DMS53 (cell line): Measurements from ENCODE around the gene GTF3C4.

ENCODE experiments used
- DNase-seq: peaks from one replicate; lab custom pipeline; 2025; lab: John Stamatoyannopoulos, UW

GTF3C4 gene, protein sequence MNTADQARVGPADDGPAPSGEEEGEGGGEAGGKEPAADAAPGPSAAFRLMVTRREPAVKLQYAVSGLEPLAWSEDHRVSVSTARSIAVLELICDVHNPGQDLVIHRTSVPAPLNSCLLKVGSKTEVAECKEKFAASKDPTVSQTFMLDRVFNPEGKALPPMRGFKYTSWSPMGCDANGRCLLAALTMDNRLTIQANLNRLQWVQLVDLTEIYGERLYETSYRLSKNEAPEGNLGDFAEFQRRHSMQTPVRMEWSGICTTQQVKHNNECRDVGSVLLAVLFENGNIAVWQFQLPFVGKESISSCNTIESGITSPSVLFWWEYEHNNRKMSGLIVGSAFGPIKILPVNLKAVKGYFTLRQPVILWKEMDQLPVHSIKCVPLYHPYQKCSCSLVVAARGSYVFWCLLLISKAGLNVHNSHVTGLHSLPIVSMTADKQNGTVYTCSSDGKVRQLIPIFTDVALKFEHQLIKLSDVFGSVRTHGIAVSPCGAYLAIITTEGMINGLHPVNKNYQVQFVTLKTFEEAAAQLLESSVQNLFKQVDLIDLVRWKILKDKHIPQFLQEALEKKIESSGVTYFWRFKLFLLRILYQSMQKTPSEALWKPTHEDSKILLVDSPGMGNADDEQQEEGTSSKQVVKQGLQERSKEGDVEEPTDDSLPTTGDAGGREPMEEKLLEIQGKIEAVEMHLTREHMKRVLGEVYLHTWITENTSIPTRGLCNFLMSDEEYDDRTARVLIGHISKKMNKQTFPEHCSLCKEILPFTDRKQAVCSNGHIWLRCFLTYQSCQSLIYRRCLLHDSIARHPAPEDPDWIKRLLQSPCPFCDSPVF

DNA sequence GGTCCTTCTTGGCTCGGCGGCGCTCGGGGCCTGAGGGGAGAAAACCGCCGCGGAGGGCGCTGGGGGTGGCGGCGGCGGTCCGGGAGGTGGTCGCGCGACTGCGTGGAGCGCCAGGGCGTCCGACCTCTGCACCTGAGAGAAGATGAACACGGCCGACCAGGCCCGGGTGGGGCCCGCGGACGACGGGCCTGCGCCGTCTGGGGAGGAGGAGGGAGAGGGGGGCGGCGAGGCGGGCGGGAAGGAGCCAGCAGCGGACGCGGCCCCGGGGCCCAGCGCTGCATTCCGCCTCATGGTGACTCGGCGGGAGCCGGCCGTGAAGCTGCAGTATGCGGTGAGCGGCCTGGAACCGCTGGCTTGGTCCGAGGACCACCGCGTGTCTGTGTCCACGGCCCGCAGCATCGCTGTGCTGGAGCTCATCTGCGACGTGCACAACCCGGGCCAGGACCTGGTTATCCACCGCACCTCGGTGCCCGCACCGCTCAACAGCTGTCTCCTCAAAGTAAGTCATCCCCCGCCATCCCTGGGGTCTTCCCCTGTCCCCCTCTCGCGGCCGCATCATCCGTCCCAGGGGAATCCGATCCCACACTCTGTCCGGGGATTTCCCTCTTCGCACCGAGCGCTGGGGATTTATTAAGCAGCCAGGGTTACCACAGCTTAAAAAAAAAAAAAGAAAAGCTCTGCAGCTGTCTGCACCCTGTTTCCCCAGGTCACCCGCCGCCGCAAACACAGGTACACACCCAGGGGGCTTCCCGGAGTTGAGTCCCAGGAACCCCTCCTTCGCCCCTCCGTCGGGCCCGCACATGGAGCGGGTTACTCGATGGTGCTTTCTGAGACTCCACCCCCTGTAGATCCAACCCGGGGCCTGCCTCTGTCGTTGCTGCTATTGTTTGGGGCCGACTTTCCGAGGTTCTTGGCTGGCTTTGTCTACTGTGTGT, at the start of gene GTF3C4:
Gene GTF3C4 (plus strand): TSS at position 8 of the 935 bp plus-strand sequence. CDS start 135 bp downstream, at position 143.
- DNase-seq = peak; percentile 79

DNA sequence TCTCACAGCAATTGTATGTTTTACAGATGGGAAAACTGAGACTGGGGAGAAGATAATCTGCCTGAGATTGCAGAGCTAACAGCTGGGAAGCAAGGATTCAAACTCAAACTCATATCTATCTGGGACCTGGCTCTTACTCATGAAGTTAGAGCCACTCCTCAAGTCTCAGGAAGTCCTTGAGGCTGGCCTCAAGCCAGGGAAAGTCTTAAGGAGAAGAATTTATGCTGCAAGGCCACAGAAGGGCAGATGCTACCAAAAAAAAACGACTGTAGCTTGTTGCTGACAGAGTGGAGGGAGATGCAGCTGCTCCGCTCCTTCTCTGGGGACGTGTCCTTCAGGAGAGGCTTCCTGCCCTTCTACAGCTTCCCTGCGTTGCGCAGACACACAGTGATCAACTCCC, 48.1 kb upstream of the GTF3C4 start:
- DNase-seq = no peak

DNA sequence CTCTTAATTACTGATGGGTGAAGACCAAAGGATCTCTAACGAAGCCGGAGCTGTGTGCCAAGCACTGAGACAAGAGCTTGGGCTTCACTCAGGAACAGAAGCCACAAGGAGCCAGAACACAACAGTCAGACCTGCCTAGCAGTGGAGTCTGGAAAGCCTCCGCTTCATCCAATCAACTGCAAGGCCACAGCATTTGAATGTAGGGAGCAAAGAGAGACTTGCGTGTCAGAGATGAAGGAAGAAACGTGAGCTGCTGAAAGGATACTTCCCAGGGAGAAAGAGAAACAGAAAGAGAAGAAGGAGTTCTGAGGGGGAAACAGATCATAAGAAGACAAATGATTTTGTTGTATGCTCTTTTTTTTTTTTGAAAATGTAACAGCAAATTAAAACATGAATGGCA, 44.0 kb upstream of the GTF3C4 start:
- no peak for DNase-seq

DNA sequence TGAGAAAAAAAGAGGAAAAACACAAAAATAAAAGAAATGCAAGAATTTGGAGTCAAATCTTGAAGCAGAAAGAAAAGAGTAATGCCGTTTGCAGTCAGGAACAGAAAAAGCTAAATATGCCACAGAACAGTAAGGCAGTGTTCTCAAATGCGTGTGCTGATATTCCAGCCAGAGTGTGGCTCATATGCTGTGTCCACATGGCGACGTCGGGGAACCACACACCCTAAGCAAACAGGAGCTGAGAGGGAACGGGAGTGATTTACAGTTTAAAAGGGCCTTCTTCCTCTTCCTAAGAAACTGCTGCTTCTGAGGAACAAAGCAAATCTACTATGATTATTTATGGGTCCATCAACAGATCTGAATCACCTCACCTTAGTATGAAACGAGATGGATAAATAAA, 43.2 kb upstream of the GTF3C4 start:
- no peak for DNase-seq

DNA sequence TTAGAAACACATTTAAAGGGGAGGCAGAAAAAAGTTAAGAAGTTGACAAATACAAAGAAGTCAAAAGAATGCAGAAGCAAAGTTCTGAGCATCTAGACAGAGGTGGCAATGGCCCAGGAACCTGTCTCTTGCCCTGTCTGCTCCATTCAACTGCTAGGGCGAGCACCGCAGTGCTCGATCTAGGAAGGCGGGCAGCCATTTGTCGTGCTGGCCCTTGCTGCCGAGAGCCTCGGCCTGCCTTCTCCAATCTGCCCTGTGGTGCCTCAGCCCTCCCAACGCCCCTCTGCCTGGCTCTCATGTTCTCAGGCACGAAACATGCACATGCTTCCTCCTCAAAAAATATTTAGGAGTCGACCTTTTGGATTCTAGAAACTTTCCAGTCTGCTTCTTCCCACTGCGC, 42.7 kb upstream of the GTF3C4 start:
- no peak for DNase-seq

DNA sequence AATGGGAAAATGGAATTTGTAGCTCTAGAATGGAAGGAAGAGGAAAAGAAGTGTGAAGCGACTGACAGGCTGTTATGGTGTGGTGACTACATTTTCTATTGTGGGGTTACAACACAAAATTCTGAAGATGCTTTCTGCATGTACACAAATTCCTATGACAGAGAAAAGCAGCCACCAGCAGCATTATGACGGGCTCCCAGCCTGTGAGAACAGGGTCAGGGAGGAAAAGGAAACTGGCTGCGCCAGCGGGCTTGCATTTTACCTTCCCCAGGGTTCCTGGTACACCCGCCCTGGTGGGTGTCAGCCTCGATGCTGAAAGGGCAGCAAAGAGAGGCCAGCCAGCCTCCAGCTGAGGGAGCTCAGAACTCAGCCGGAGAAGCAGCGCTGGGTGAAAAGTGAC, 41.5 kb upstream of the GTF3C4 start:
- no peak for DNase-seq

DNA sequence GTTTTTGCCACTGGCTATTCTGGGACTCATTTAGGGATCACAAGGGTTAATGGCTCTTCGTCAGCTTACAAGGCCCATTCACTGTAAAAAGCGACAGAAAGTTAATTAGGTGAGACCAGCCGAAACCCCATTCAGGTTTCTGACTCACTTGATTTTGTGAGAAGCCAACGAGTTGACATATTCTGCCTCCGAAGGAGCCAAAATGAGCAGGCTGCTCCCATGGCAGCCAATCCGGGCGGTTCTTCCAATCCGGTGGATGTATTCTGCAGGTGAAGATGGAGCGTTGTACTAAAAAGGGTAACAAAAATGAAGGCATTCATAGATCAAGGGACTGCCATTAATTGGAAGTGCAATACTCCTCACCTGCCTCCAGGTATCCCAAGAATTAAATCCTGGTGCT, 40.1 kb upstream of the GTF3C4 start:
- no peak for DNase-seq

DNA sequence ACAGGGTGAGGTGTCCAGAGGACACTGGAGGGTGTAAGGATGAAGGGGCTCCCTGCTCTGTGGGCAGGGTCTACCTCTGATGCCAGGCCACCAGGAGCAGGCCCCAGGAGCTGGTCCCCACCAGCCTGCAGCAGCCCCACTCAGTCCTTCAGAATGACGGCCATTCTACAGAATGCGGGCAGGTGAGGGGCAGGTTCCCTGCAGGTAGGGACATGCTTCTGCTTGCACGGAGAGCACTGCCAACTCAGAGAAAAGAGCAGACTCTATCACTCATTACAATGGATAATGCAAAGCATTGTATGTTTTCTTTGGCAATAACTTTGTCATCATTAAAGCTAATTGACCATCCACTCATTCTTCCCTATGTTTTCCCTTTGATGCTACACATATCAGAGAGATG, 39.5 kb upstream of the GTF3C4 start:
- no peak for DNase-seq

DNA sequence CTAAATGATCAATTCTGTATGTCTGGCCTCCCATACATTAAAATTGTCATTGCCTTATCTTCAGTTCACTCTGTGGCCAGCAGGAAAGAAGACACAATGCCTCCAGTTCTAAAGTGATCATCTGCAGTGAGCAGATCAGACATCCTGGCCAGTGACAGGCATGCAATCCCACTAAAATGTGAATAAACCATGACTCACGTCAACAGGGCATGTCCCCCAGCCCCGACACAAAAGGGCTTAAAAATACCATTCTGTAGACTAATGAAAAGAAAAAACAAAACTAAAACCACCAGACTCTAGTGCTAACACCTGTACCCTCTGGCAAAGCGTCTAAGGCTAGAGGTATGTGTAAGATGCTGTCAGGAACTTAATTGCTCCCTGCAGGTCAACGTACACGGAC, 39.0 kb upstream of the GTF3C4 start:
- no peak for DNase-seq

DNA sequence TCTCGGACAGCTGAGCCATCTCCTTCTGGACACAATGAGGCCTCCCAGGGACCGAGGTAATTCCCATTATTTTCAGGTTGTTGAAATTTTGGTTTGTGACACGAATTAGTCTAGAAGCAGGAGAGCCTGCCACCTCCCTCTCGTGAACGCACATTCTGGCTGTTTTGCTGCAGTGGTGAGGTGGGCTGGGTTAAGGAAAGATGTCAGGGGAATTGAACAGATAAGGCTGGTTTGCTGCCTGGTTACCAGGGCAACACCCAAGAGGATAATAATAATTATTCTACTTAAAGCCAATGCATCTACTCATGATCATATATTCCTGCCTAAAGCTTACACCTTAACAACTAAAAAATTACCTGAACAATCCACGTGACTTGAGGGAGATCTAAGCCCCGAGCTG, 38.6 kb upstream of the GTF3C4 start:
- no peak for DNase-seq

DNA sequence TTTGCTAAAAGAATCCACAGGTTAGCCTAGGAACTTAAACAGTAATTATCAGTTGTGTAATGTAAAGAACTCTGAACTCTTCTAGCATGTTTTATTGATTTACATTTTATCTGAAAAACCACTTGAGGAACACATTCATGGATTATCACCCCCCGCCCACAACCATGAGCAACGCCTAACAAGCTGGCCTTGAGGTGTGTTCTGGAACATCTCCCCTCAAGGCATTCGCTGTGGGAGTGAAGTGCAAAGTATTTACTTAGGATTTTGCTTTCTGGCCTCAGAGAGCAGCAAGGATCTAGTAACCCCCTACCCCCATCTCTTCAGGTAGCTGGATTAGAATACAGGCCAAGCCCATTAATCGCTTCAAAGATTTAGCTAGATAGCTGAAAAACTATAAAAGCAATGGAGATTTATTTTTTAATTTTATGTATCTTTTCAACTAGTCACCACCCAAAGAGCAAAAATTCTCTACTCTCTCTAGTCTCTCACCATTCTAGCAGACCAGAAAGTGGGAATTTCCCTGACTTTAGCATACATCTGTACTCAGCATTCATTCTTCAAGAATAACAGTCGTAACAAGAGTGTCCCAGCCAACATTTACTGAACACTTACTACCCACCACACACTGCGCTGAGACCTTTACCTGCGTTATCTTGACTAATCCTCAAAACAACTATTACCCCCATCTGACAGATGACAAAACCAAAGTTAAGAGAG, 37.7 kb upstream of the GTF3C4 start:
- no peak for DNase-seq

DNA sequence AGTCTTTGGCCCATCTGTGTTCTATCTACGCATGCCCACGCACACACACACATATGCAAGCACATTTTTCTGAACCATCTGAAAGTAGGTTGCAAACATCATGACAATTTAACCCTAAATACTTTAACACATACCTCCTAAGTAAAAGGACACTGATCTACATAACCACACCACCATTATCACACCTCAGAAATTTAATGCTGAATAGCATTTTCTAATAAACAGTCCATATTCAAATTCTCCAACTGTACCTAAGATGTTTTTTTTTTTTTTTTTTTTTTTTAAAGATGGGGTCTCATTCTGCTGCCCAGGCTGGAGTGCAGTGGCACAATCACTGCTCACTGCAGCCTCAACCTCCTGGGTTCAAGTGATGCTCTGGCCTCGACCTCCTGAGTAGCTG, 35.9 kb upstream of the GTF3C4 start:
- DNase-seq = no peak

DNA sequence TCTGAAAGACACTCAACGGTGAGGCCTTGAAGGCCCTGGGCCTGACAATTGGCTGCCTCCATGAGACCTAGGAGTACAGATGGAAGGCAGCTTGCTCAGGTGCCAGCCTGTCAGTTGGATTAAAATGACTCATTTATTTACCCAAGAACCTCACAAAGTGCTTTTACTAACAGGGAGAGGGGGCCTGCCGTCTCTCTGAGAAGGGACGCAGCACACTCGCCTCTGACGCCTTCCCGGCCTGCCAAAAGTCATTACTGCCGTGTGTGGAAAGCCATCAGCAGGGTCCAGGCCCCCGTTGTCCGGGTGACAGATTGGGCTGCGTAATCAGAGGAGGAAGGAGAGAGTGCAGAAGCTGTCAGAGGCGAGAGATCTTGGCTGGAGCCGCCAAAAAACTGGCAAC, 32.9 kb upstream of the GTF3C4 start:
- peak; percentile 93 for DNase-seq

DNA sequence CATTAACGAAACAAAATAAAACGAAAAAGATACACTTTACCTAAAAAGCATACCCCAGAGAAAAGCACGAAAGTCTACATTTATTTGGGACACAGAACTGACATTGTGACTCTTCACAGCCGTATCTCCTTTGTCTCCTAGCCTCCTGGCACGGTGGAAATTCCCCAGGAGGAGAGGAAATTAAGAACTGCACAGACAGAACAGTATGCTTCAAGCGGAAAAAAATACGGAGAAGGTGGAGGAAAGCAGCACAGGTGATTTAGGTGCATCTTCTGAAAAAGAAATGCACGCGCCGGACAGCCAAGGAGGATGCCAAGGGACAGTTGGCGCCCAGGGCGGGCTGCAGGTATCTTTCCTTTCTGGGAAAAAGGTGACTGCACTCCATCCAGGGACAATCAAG, 32.5 kb upstream of the GTF3C4 start:
- DNase-seq = peak; percentile 63

DNA sequence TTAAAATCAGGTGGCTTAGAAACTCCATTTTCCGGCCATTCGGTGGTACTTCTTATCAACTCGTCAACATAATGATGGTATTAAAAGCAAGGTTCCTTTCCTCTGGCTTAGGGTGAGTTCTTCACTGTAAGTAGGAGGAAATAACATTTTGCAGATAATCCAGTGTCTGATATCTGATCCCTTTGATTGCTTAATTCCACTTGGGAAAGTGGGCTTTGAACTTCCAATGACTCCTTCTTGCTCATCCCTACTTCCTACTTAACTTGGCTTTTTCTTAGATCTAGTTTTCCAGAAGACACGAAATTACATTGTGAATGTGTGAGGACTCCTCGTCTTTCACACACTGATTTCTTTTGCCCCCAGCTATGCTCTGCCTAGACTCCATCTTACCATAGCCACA, 32.0 kb upstream of the GTF3C4 start:
- DNase-seq = peak; percentile 36

DNA sequence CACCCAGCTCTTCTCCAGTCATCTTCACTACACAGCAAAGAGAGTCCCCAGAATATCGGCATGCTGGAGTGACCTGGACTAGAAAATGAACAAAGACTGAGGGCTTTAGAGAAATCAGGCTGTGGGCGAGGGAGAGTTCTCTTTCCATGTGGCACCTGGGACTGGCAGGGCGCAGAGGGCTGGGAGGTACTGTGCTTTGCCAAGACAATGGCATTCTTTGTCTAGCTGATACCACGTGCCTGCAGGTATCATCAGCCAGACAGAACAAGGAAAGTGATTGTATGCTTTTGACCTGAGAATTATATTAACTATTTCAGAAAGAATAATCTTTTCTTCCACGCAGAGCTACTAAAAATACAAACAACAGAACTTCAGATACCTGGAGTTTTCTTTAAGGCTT, 30.9 kb upstream of the GTF3C4 start:
- DNase-seq = no peak

DNA sequence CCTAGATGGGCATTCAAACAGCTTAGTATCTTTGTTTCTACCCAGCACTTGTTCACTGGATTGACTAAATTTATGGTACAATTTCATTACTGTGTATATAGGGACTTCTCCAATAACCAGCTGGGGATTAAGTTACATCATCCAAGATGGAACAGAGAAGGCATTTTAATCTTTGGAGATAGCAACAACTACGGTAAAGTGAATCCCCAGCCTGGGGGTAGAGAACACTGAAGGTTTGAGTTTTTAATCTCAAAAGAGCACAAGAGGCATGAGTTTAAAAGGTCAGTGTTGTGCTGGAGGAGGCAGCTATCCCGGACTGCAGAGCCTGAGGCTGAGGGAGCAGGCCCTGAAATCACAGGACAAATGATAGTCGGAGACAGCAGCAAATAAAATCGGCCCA, 29.0 kb upstream of the GTF3C4 start:
- DNase-seq = no peak

DNA sequence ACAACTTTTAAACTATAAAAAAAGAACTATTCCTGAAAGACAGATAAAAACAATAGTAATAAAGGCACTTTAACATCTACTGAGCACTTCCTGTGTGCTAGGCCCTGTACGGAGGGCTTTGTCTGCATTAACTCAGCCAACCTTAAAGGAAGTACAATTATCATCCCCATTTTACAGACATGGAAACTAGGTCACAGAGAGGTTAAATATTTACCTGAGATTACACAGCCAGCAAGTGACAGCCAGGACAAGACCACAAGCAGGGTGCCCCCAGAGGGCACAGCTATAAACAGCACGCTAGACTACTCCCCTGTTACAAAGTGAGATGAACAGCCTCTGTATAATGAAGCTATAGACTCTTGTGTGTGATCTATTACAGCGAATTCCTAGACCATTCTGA, 26.0 kb upstream of the GTF3C4 start:
- DNase-seq = peak; percentile 59

DNA sequence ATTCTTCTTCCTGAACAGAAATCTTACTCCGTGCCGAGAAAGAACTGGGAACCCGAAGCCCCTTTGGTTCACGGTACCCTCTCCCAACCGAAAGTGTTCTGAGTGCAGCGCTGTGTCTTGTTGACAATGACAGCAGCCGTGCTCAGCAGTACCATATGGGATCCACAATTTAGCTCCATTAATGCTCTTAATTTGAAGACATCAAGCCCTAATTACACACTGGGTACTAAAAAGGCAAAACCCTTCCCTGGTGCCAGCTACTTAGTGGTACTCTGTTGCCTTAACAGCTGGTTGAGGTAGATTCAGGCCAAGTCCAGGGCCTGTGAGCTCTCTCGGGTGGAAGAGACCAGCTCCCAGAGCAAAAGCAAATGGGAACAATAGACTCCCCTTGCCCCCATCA, 25.0 kb upstream of the GTF3C4 start:
- DNase-seq = no peak

DNA sequence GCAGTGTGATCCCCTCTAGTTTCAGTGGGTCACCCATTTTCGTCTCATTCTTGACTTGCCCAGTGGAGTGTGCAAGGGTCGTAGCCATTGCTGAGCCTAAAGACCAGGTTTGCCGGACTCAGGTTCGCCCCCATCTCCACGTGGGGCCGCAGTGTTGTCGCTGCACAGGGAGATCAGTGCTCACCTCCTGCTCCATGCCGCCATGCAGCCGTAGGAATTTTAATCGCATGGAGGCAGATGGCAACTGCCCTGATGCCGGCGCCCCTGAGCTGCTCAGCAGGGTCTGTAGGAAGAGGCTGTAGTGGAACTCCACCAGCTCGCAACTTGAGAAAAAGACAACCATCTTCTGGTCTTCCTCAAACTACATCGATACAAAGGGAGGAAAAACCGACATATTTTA, 24.6 kb upstream of the GTF3C4 start:
- no peak for DNase-seq

DNA sequence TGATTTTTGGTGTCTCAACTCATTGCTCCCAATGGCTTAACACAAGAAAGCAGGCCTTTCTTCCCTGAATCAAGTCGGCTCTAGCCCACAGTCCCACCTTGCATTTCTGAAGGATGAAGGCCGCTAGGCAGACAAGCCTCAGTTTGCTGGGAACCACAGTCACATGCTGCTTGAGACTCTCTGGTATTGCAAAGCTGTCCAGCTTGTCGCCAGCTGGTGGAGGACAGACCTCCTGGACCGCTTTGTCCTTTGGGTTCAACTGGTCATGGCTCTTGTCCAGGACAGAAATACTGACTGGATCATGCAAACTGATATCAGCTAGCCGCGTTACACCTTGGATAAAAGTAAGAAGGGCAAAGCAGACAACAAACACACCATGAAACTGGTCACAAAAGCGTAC, 23.5 kb upstream of the GTF3C4 start:
- no peak for DNase-seq

DNA sequence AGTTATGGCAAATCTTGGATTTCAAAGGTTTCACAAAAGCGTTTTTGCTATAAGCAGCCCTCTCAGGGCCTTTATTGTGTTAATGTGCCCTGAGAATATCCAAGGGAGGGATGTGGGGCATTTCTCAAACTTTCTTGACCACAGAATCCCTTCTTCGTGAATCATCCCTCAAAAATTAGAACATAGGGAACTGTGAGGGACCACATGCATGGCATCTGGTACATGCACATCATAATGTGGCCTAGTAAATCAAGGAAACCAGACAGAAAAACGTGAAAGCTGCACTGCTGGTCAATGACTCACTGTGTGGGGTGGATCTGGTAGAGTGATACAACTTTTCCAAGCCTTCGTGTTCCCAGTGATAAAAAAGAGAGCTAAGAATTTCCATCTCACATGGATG, 22.9 kb upstream of the GTF3C4 start:
- no peak for DNase-seq
